Measurements from ENCODE around the gene GDPD4. TPM values are rescaled to one million over a fixed set of nuclear protein-coding genes. Genes with fewer than 3 reads are reported as not detected.

GDPD4 gene
- total RNA-seq, 3 donors from 2014 or later, result 0.43 TPM; not detected in 2

DNA sequence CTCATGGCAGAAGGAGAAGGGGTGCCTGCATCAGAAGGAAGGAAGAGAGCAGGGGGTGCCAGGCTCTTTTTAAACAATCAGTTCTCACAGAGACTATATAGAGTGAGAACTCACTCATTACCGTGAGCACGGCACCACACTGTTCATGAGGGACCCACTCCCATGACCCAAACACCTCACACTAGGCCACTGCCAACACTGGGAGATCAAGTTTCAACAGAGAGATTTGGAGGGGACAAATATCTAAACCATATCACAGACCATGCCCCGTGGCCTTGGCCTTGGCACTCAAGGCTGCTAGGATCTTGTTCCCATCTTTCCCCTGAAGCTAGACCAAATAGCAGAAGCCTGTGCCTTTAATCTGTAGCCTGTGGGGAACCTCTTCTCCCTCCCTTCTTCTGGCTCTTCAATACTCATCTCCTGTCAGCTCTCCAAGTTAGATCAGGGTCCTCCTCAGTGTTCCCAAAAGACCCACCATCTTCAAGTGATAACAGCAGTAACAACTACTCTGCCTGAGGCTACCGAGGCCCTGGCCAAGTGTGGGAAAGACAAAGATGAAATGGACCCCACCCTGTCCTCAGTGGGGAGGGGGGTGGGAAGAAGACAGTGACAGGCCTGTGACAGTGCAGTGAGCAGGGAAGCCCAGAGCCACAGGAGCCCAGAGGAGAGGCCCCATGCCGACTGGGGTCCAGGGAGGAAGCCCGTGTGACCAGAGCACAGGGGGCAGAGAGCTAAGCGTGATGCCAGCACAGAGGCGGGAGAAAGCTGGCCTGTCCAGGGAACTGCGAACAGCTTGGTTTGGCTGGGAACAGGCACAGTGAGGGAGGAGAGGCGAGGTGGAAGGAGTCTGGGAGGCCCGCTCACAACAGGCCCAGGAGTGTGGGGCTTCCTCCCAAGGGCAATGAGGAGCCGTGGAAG, 100.9 kb downstream of the GDPD4 start:
- TF ChIP-seq, protein P1, sequence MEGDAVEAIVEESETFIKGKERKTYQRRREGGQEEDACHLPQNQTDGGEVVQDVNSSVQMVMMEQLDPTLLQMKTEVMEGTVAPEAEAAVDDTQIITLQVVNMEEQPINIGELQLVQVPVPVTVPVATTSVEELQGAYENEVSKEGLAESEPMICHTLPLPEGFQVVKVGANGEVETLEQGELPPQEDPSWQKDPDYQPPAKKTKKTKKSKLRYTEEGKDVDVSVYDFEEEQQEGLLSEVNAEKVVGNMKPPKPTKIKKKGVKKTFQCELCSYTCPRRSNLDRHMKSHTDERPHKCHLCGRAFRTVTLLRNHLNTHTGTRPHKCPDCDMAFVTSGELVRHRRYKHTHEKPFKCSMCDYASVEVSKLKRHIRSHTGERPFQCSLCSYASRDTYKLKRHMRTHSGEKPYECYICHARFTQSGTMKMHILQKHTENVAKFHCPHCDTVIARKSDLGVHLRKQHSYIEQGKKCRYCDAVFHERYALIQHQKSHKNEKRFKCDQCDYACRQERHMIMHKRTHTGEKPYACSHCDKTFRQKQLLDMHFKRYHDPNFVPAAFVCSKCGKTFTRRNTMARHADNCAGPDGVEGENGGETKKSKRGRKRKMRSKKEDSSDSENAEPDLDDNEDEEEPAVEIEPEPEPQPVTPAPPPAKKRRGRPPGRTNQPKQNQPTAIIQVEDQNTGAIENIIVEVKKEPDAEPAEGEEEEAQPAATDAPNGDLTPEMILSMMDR (IDR thresholded peaks at IDR 0.05), result no peak
- Histone ChIP-seq H3K4me3 (no peak overlapping the region), H3K36me3 (ENCODE audit: low read depth) (no peaks in the 10 kb centered on the region), H3K9me3 (no peaks in the 10 kb centered on the region), H3K4me1 (ENCODE audit: low read depth) (no peaks in the 10 kb centered on the region)
- intact Hi-C loops (cut with DNase I, micrococcal nuclease), result no loop called here
- peak in 2 of 3 donors; percentile 7 to 19 for DNase-seq
- ATAC-seq, result no peak

DNA sequence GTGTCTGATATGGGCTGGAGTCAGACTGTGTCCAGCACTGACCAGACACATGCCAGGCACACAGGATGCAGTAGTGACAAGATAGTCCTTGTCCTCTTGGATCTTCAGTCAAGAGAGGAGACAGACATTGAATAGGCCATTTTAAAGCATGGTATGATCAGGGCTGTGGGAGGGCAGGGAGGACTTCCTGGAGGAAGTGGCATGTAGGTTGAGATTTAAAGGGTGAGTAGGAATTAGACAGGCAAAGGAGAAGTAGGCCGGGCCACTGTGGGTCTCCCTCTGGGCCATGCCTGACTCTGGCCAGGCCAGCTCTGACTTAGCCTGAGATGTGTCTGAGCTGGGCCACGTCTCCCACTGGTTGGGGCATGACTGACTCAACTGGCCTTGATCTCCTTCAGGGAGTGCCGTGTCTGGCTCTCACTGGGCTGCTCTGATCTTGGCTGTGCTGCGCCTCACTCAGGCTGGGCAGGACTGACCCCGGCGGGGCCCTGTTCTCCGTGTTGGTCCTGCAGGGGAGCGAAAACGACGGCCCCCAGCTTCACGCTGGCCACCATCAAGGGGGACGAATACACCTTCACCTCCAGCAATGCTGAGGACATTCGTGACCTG, 102.2 kb downstream of the GDPD4 start:
- intact Hi-C loops (cut with DNase I, micrococcal nuclease), result loop anchor here in 1 of 2 donors (10.0 kb wide), 1 partner anchor 346 kb away; no protein-coding TSS in a partner anchor
- DNase-seq, result peak in 2 of 3 donors; percentile 16 to 39
- no peak for ATAC-seq
- H3K4me3 ChIP-seq, result no peak overlapping the region
- no peaks in the 10 kb centered on the region for H3K4me1 ChIP-seq (ENCODE audit: low read depth)
- H3K36me3 ChIP-seq (ENCODE audit: low read depth), result no peaks in the 10 kb centered on the region
- no peaks in the 10 kb centered on the region for H3K9me3 ChIP-seq
- TF ChIP-seq, protein P1 (IDR thresholded peaks at IDR 0.05), result no peak

DNA sequence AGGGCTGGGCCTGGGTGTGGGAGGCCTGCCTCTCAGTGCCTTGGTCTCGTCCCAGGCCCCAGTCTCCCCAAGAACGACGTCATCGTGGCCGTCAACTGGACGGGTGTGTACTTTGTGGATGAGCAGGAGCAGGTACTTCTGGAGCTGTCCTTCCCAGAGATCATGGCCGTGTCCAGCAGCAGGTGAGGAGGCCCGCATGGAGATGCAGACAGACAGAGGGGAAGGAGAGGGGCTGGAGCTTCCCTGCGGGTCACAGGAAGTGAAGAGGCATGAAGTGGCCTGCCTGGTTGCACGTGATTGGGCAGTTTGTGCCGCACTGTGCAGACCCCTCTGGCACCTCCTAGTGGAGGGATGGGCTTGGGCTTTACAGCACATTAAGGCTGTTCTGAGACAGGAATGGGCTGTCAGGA, 103.0 kb downstream of the GDPD4 start:
- intact Hi-C loops (cut with DNase I, micrococcal nuclease), result loop anchor here in 1 of 2 donors (10.0 kb wide), 1 partner anchor 346 kb away; no protein-coding TSS in a partner anchor
- Histone ChIP-seq H3K9me3 (no peaks in the 10 kb centered on the region), H3K4me3 (no peak overlapping the region), H3K4me1 (ENCODE audit: low read depth) (no peaks in the 10 kb centered on the region), H3K36me3 (ENCODE audit: low read depth) (no peaks in the 10 kb centered on the region)
- DNase-seq (peak in 2 of 3 donors; percentile 13 to 39), ATAC-seq (no peak)
- TF ChIP-seq, protein P1 (IDR thresholded peaks at IDR 0.05), result no peak

DNA sequence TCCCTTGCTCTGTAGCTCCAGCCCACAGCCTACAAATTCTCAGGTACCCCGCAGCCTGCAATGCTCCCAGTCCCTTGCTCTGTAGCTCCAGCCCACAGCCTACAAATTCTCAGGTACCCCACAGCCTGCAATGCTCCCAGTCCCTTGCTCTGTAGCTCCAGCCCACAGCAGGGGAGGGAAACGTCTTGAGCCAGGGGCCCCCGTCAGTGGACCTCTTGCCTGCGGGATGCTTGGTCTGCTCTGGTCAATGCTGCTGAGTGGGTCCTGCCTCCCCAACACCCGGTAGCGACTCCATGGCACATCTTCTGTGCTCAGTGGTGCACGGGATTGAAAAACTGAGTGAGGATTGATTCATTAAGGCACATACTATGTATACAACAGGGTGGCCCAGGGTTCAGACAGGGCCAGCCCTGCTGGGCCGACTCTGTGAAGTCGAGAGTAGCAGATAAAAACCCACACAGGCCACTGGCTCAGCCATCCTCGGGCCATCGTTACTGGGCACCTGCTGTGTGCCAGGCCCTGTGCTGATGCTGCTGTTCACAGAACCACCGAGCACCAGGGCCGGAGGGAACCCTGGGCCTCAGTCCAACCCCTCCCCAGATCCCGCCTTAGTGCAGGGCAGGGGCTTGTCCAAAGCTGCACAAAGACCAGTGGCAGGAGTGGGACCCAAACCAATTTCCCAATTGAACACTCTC, 103.7 kb downstream of the GDPD4 start:
- H3K36me3 ChIP-seq (ENCODE audit: low read depth), result no peaks in the 10 kb centered on the region
- intact Hi-C loops (cut with DNase I, micrococcal nuclease), result loop anchor here in 1 of 2 donors (10.0 kb wide), 1 partner anchor 347 kb away; no protein-coding TSS in a partner anchor
- no peak for ATAC-seq
- TF ChIP-seq, protein P1 (IDR thresholded peaks at IDR 0.05), result no peak
- H3K4me1 ChIP-seq (ENCODE audit: low read depth), result no peaks in the 10 kb centered on the region
- peak in 2 of 3 donors; percentile 7 to 31 for DNase-seq
- H3K9me3 ChIP-seq, result no peaks in the 10 kb centered on the region
- no peak overlapping the region for H3K4me3 ChIP-seq

DNA sequence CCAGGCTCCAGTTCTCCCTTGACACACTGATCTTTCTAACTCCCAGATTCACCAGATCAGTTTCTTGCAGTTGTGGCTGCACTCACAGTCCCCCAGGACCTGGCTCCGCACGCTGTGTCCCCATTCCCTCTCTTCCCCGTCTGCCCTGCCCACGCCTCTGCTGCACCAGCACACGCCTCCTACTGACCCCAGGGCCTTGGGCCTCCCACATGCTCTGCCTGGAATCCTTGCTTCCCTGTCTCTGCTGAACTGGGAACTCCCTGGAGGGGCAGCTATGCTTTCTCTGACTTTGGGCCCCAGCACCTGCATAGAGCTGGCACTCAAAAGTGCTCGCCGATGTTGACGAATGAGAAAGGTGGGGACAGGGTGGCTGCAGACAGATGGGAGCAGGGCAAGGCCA, 104.5 kb downstream of the GDPD4 start:
- Histone ChIP-seq H3K36me3 (ENCODE audit: low read depth) (no peaks in the 10 kb centered on the region), H3K4me1 (ENCODE audit: low read depth) (no peaks in the 10 kb centered on the region), H3K4me3 (no peak overlapping the region), H3K9me3 (no peaks in the 10 kb centered on the region)
- DNase-seq (peak in 2 of 3 donors; percentile 15 to 19), ATAC-seq (no peak)
- TF ChIP-seq, protein P1 (IDR thresholded peaks at IDR 0.05), result no peak
- intact Hi-C loops (cut with DNase I, micrococcal nuclease), result loop anchor here in 1 of 2 donors (10.0 kb wide), 1 partner anchor 348 kb away; no protein-coding TSS in a partner anchor

Measured in mucosa of descending colon (tissue), 3 donors.